Rectal smooth muscle tissue (tissue), 1 donor: ENCODE results near the gene SERPINA3.

Source experiments
- H3K27ac ChIP-seq: one replicate; pipeline ENCODE4 v1.7.0; 2013; ENCODE audit warnings: low read depth, low read length, inconsistent platforms
- H3K27me3 ChIP-seq: one replicate; pipeline ENCODE4 v1.7.0; 2013; ENCODE audit warnings: low read length; ENCODE audit not compliant: control insufficient read depth, insufficient read depth
- H3K36me3 ChIP-seq: one replicate; pipeline ENCODE4 v1.7.0; 2013; ENCODE audit warnings: low read length; ENCODE audit not compliant: control insufficient read depth, insufficient read depth
- H3K4me1 ChIP-seq: one replicate; pipeline ENCODE4 v1.7.0; 2013; ENCODE audit warnings: low read length; ENCODE audit not compliant: control insufficient read depth, insufficient read depth
- H3K4me3 ChIP-seq: one replicate; pipeline ENCODE4 v1.7.0; 2013; ENCODE audit warnings: low read length
- H3K9ac ChIP-seq: one replicate; pipeline ENCODE4 v1.7.0; 2013; ENCODE audit warnings: low read length

Gene SERPINA3

GRCh38 chr14:94663538-94663937, 51.3 kb downstream of the SERPINA3 start:
- no peak overlapping the region for H3K9ac ChIP-seq
- no peak overlapping the region for H3K4me3 ChIP-seq
- H3K27ac ChIP-seq: no peak overlapping the region
- H3K36me3 ChIP-seq: no peaks in the 10 kb centered on the region
- no peaks in the 10 kb centered on the region for H3K27me3 ChIP-seq
- peaks cover 4% of the 10 kb centered on the region for H3K4me1 ChIP-seq

- Histone ChIP-seq H3K36me3 (no peaks in the 10 kb centered on the region), H3K27me3 (no peaks in the 10 kb centered on the region), H3K4me1 (peaks cover 4% of the 10 kb centered on the region), H3K9ac (no peak overlapping the region), H3K4me3 (no peak overlapping the region), H3K27ac (no peak overlapping the region)
Observed at GRCh38 chr14:94663965-94664704, 51.9 kb downstream of the SERPINA3 start.

- no peak overlapping the region for H3K4me3 ChIP-seq
Observed at GRCh38 chr14:94665121-94665520, 52.9 kb downstream of the SERPINA3 start.

GRCh38 chr14:94665544-94665943, 53.4 kb downstream of the SERPINA3 start:
- Histone ChIP-seq H3K27ac (no peak overlapping the region), H3K36me3 (no peaks in the 10 kb centered on the region), H3K9ac (no peak overlapping the region), H3K4me3 (no peak overlapping the region), H3K4me1 (peaks cover 4% of the 10 kb centered on the region), H3K27me3 (no peaks in the 10 kb centered on the region)

More at GRCh38 chr14:94665121-94665520, 52.9 kb downstream of the SERPINA3 start:
- H3K9ac ChIP-seq: no peak overlapping the region
- peaks cover 4% of the 10 kb centered on the region for H3K4me1 ChIP-seq
- no peak overlapping the region for H3K27ac ChIP-seq
- H3K27me3 ChIP-seq: no peaks in the 10 kb centered on the region
- no peaks in the 10 kb centered on the region for H3K36me3 ChIP-seq

GRCh38 chr14:94670692-94671285, 58.6 kb downstream of the SERPINA3 start:
- H3K4me3 ChIP-seq: no peak overlapping the region
- no peaks in the 10 kb centered on the region for H3K36me3 ChIP-seq
- no peaks in the 10 kb centered on the region for H3K4me1 ChIP-seq
- no peaks in the 10 kb centered on the region for H3K27me3 ChIP-seq
- H3K27ac ChIP-seq: no peak overlapping the region
- no peak overlapping the region for H3K9ac ChIP-seq

- H3K27ac ChIP-seq: no peak overlapping the region
- no peak overlapping the region for H3K4me3 ChIP-seq
- no peak overlapping the region for H3K9ac ChIP-seq
- no peaks in the 10 kb centered on the region for H3K36me3 ChIP-seq
- H3K27me3 ChIP-seq: no peaks in the 10 kb centered on the region
- H3K4me1 ChIP-seq: no peaks in the 10 kb centered on the region
Observed at GRCh38 chr14:94671870-94672444, 59.8 kb downstream of the SERPINA3 start.

- Histone ChIP-seq H3K9ac (no peak overlapping the region), H3K4me1 (no peaks in the 10 kb centered on the region), H3K27ac (no peak overlapping the region), H3K27me3 (no peaks in the 10 kb centered on the region), H3K36me3 (no peaks in the 10 kb centered on the region), H3K4me3 (no peak overlapping the region)
Observed at GRCh38 chr14:94673071-94673470, 60.9 kb downstream of the SERPINA3 start.
